Measurements from ENCODE around the gene GLIS1. TPM values are rescaled to one million over a fixed set of nuclear protein-coding genes. Genes with fewer than 3 reads are reported as not detected.

Gene GLIS1
- total RNA-seq, 1 experiment from 2014 or later: 0.28 TPM

- no peaks in the 10 kb centered on the region for H3K79me2 ChIP-seq (ENCODE audit: insufficient read depth, low read length)
- Mint-ChIP-seq H3K27ac (peak overlapping the region in 1 of 3 experiments; percentile 84; a peak in 2 of 7 replicates), H3K4me3 (peak overlapping the region in 1 of 2 experiments; percentile 28; a peak in 1 of 5 replicates), H3K27me3 (ENCODE audit: low read depth) (peaks cover 32% of the 10 kb centered on the region), H3K9me3 (no peaks in the 10 kb centered on the region), H3K4me1 (peaks cover 5 to 18% of the 10 kb centered on the region in 2 experiments), H3K36me3 (ENCODE audit: insufficient read depth in 1 of 3, low read depth in 3 of 3) (no peaks in the 10 kb centered on the region)
- H3K23ac ChIP-seq (ENCODE audit: insufficient read length, low read depth, low read length): no peak overlapping the region
- no peak overlapping the region for H3K56ac ChIP-seq (ENCODE audit: insufficient read length, low read depth, low read length)
- H3K27me3 ChIP-seq (ENCODE audit: insufficient read depth, low read length): no peaks in the 10 kb centered on the region
- no peak overlapping the region for H3K4ac ChIP-seq (ENCODE audit: low read depth, low read length)
- H3K14ac ChIP-seq (ENCODE audit: insufficient read depth, low read length): peak overlapping the region; percentile 1; the same call in 1 of the 2 replicates
- H4K20me1 ChIP-seq (ENCODE audit: control insufficient read depth, insufficient read depth, insufficient read length): no peaks in the 10 kb centered on the region
- no peak overlapping the region for H3K27ac ChIP-seq (ENCODE audit: insufficient read length, low read depth, low read length)
- H2BK12ac ChIP-seq (ENCODE audit: insufficient read length, low read depth, low read length): no peak overlapping the region
- H4K91ac ChIP-seq (ENCODE audit: insufficient read length, low read depth, low read length): no peak overlapping the region
- H3K4me1 ChIP-seq (ENCODE audit: insufficient read depth, low read length): no peaks in the 10 kb centered on the region; the same call in 1 of the 2 replicates
- no peak overlapping the region for H3K4me2 ChIP-seq (ENCODE audit: insufficient read depth, insufficient read length, low read length)
- no peak overlapping the region for H2BK120ac ChIP-seq (ENCODE audit: low read depth, low read length, poor library complexity, severe bottlenecking)
- DNase-seq: no peak
- WGBS (ENCODE audit: extremely low coverage, insufficient read length, low lambda C conversion rate): no CpG with 5 or more reads among the region's 5 CpGs
- H3K23me2 ChIP-seq (ENCODE audit: insufficient read length, low read depth, low read length, poor library complexity, severe bottlenecking): no peaks in the 10 kb centered on the region
- H2BK15ac ChIP-seq (ENCODE audit: low read depth, low read length): no peak overlapping the region
- H2BK5ac ChIP-seq (ENCODE audit: insufficient read length, low read length): no peak overlapping the region
- no peak for TF ChIP-seq CTCF (conservative IDR thresholded peaks at IDR 0.05)
- no peak overlapping the region for H3K9ac ChIP-seq (ENCODE audit: extremely low read depth, insufficient read length, low read length)
- H4K5ac ChIP-seq (ENCODE audit: insufficient read length, low read depth, low read length): no peak overlapping the region
- H3K9me3 ChIP-seq (ENCODE audit: control insufficient read depth, low read depth, low read length): no peaks in the 10 kb centered on the region
- H3T11ph ChIP-seq (ENCODE audit: low read length): no peak overlapping the region
- H2AK5ac ChIP-seq (ENCODE audit: insufficient read length, low read length): no peak overlapping the region
- H3K18ac ChIP-seq (ENCODE audit: insufficient read length, low read depth, low read length): no peak overlapping the region
- no peak overlapping the region for H4K8ac ChIP-seq (replicated peaks; ENCODE audit: insufficient read length, low read depth, low read length)
- H3K79me1 ChIP-seq (ENCODE audit: insufficient read depth, low read depth, low read length, poor library complexity, severe bottlenecking): no peaks in the 10 kb centered on the region
- no peak overlapping the region for H2BK20ac ChIP-seq (ENCODE audit: low read depth, low read length, poor library complexity, severe bottlenecking)
- H2AFZ ChIP-seq (ENCODE audit: low read length): no peak overlapping the region
These were observed 208.4 kb downstream of the GLIS1 start for GRCh38 chr1:53530550-53530949.
